Liver (tissue), 9 donors: ENCODE data around the gene AFTPH. TPM values are rescaled to one million over a fixed set of nuclear protein-coding genes. Genes with fewer than 3 reads are reported as not detected.

Source experiments
- DNase-seq: peaks from one replicate; pipeline ENCODE4 v3.0.0-alpha.2; 2017; ENCODE audit warnings: low spot score
- H3K27ac ChIP-seq, 2 donors: one replicate each; pipeline ENCODE4 v1.7.0; 2013; ENCODE audit warnings: inconsistent platforms in 2 of 2, low read length in 2 of 2, control low read depth in 1 of 2, low read depth in 1 of 2, mild to moderate bottlenecking in 1 of 2
- H3K27me3 ChIP-seq, 4 donors: one replicate each; pipeline versions ENCODE4 v1.6.1 to v1.7.0; 2013; ENCODE audit warnings: low read length in 3 of 4, inconsistent platforms in 1 of 4, mild to moderate bottlenecking in 1 of 4, moderate library complexity in 1 of 4; ENCODE audit not compliant: control insufficient read depth in 4 of 4, insufficient read depth in 4 of 4
- H3K36me3 ChIP-seq, 4 donors: one replicate each; pipeline versions ENCODE4 v1.6.1 to v1.7.0; 2013; ENCODE audit warnings: low read length in 3 of 4, mild to moderate bottlenecking in 3 of 4, low read depth in 1 of 4, moderate library complexity in 1 of 4; ENCODE audit not compliant: control insufficient read depth in 4 of 4, insufficient read depth in 3 of 4
- H3K4me1 ChIP-seq, 4 donors: one replicate each; pipeline versions ENCODE4 v1.6.1 to v1.7.0; 2013; ENCODE audit warnings: low read length in 3 of 4, mild to moderate bottlenecking in 3 of 4, moderate library complexity in 1 of 4; ENCODE audit not compliant: control insufficient read depth in 4 of 4, insufficient read depth in 4 of 4
- H3K4me3 ChIP-seq, 3 donors: one replicate each; pipeline versions ENCODE4 v1.6.1 to v1.7.0; 2013; ENCODE audit warnings: low read length in 3 of 3, control low read depth in 1 of 3, low read depth in 1 of 3, mild to moderate bottlenecking in 1 of 3
- H3K9ac ChIP-seq, 2 donors: one replicate each; pipeline ENCODE4 v1.7.0; 2013; ENCODE audit warnings: low read length in 2 of 2, mild to moderate bottlenecking in 2 of 2, moderate library complexity in 2 of 2, control low read depth in 1 of 2, low read depth in 1 of 2
- H3K9me3 ChIP-seq, 4 donors: one replicate each; pipeline versions ENCODE4 v1.6.1 to v1.7.0; 2013; ENCODE audit warnings: low read length in 3 of 4; ENCODE audit not compliant: control insufficient read depth in 4 of 4
- ATF3 ChIP-seq: IDR thresholded peaks from 2 replicates; pipeline ENCODE4 v1.6.1; 2016; ENCODE audit warnings: antibody characterized with exemption
- CTCF ChIP-seq: fragments of 150-350 bp; IDR thresholded peaks from 2 replicates; pipeline ENCODE4 v1.5.1; 2017; ENCODE audit warnings: improper control_type of control experiment, low read depth, low read length; ENCODE audit not compliant: missing input control
- EGR1 ChIP-seq, 2 donors: IDR thresholded peaks; 2 replicates each; pipeline ENCODE4 v1.6.1; 2016 to 2018; ENCODE audit warnings: antibody characterized with exemption in 2 of 2, low read depth in 2 of 2
- FOXA1 ChIP-seq: IDR thresholded peaks from 2 replicates; pipeline ENCODE4 v1.6.1; 2016; ENCODE audit warnings: antibody characterized with exemption
- FOXA2 ChIP-seq: IDR thresholded peaks from 2 replicates; pipeline ENCODE4 v1.6.1; 2016; ENCODE audit warnings: antibody characterized with exemption
- GABPA ChIP-seq, 2 donors: IDR thresholded peaks in 1 of 2; conservative IDR thresholded peaks in 1 of 2; 2 replicates each; pipeline ENCODE4 v1.6.1; 2016; ENCODE audit warnings: antibody characterized with exemption in 2 of 2, mild to moderate bottlenecking in 1 of 2, moderate library complexity in 1 of 2
- MAX ChIP-seq: IDR thresholded peaks from 2 replicates; pipeline ENCODE4 v1.6.1; 2016; ENCODE audit warnings: antibody characterized with exemption
- NR2F2 ChIP-seq: IDR thresholded peaks from 2 replicates; pipeline ENCODE4 v1.6.1; 2016; ENCODE audit warnings: antibody characterized with exemption
- RAD21 ChIP-seq, 2 donors: IDR thresholded peaks; 2 replicates each; pipeline ENCODE4 v1.6.1; 2016; ENCODE audit warnings: antibody characterized with exemption in 2 of 2, mild to moderate bottlenecking in 2 of 2
- SP1 ChIP-seq: IDR thresholded peaks from 2 replicates; pipeline ENCODE4 v1.6.1; 2018; ENCODE audit warnings: antibody characterized with exemption, mild to moderate bottlenecking
- TAF1 ChIP-seq: conservative IDR thresholded peaks from 2 replicates; pipeline ENCODE4 v1.6.1; 2016; ENCODE audit warnings: antibody characterized with exemption, mild to moderate bottlenecking
- YY1 ChIP-seq: IDR thresholded peaks from 2 replicates; pipeline ENCODE4 v1.6.1; 2016; ENCODE audit warnings: antibody characterized with exemption, mild to moderate bottlenecking
- ZBTB33 ChIP-seq: IDR thresholded peaks from 2 replicates; pipeline ENCODE4 v1.6.1; 2016; ENCODE audit warnings: antibody characterized with exemption
- WGBS: extraction: QIAGEN DNeasy Blood & Tissue Kit; methylation state at CpG from one replicate; pipeline ENCODE4 v1.1.7; 2013; 5-methylcytosine and 5-hydroxymethylcytosine counted together
- polyA plus RNA-seq, 2 donors: library from polyadenylated mRNA; stranded (reverse) in 1 of 2; unstranded in 1 of 2; fragments of 200-250 nt in 1 of 2; fragments of >200 nt in 1 of 2; fragmentation: Nextera tagmentation in 1 of 2; extraction: Ambion mirVana in 1 of 2; gene quantifications; one replicate each; pipeline versions ENCODE4 v1.2.1 to v1.2.3, GENCODE V29; 2013 to 2015
- total RNA-seq, 2 donors: library from RNA; depleted of rRNA; stranded (reverse); fragments of >200 nt; gene quantifications; one replicate each; pipeline ENCODE4 v1.2.3, GENCODE V29; 2014
- donor health status: healthy.
- donor health status: healthy.
- donor health status: healthy.
- donor health status: healthy.
- donor health status: healthy.

AFTPH gene
- total and polyA plus RNA-seq, 4 donors: 10.5 to 27.9 (median 20.6) TPM

- no peaks in the 10 kb centered on the region for H3K36me3 ChIP-seq
- H3K9me3 ChIP-seq: no peaks in the 10 kb centered on the region
- H3K4me1 ChIP-seq: peaks cover 0 to 25% (median 14%) of the 10 kb centered on the region in 4 donors
- TF ChIP-seq GABPA (IDR thresholded peaks at IDR 0.05 in 1 of 2, conservative IDR thresholded peaks at IDR 0.05 in 1 of 2) (no peak), MAX (no peak), EGR1 (IDR thresholded peaks at IDR 0.05; ENCODE audit: low read depth in 2 of 2) (no peak), YY1 (no peak), FOXA2 (no peak), RAD21 (IDR thresholded peaks at IDR 0.05) (no peak), CTCF (no peak), TAF1 (no peak)
- 97% methylated on average over 6 of the region's 6 CpGs for WGBS
- H3K4me3 ChIP-seq: no peak overlapping the region
- no peak overlapping the region for H3K27ac ChIP-seq
- DNase-seq: no peak
- H3K27me3 ChIP-seq: no peaks in the 10 kb centered on the region
- no peak overlapping the region for H3K9ac ChIP-seq
These were observed 86.3 kb downstream of the AFTPH start for GRCh38 chr2:64610316-64610855.

GRCh38 chr2:64612575-64613195, 88.6 kb downstream of the AFTPH start:
- Histone ChIP-seq H3K36me3 (no peaks in the 10 kb centered on the region), H3K27me3 (no peaks in the 10 kb centered on the region), H3K9ac (no peak overlapping the region), H3K4me3 (no peak overlapping the region), H3K4me1 (peaks cover 0 to 10% (median 3%) of the 10 kb centered on the region in 4 donors), H3K27ac (no peak overlapping the region), H3K9me3 (no peaks in the 10 kb centered on the region)
- WGBS: 87% methylated on average over 5 of the region's 5 CpGs
- DNase-seq: no peak
- TF ChIP-seq ZBTB33 (no peak), GABPA (IDR thresholded peaks at IDR 0.05 in 1 of 2, conservative IDR thresholded peaks at IDR 0.05 in 1 of 2) (no peak), FOXA1 (no peak), NR2F2 (no peak), RAD21 (IDR thresholded peaks at IDR 0.05) (no peak), SP1 (no peak), EGR1 (IDR thresholded peaks at IDR 0.05; ENCODE audit: low read depth in 2 of 2) (no peak), YY1 (no peak), ATF3 (no peak), CTCF (no peak), TAF1 (no peak)
